Brain microvascular endothelial cell (primary cell): ENCODE data around the gene CTDSPL.

Experiments used
- DNase-seq: peaks from one replicate; pipeline ENCODE4 v3.0.0-alpha.2; 2020
- H3K27ac ChIP-seq: fragments of 250-450 bp; sonication (Bioruptor Pico); 2 replicates; pipeline ENCODE4 v1.5.1; 2020; ENCODE audit warnings: mild to moderate bottlenecking, moderate library complexity
- H3K27me3 ChIP-seq: fragments of 250-450 bp; sonication (Bioruptor Pico); replicated peaks from 2 replicates; pipeline ENCODE4 v1.5.1; 2020; ENCODE audit warnings: mild to moderate bottlenecking
- H3K36me3 ChIP-seq: fragments of 250-450 bp; sonication (Bioruptor Pico); replicated peaks from 2 replicates; pipeline ENCODE4 v1.5.1; 2020; ENCODE audit warnings: mild to moderate bottlenecking
- H3K4me3 ChIP-seq: 2 replicates; pipeline ENCODE4 v1.5.1; 2011; ENCODE audit warnings: low read depth, mild to moderate bottlenecking, control low read depth, low read length, moderate library complexity
- CTCF ChIP-seq: IDR thresholded peaks from 2 replicates; pipeline ENCODE4 v1.5.1; 2011; ENCODE audit warnings: low read depth, mild to moderate bottlenecking, moderate library complexity, low read length, control low read depth, inconsistent platforms; ENCODE audit errors: missing control alignments
- in situ Hi-C: cut with HindIII; loops from 2 replicates; pipeline ENCODE4 v1.10.0; 2017; ENCODE audit warnings: low sequenced_read_pairs, low pct_ligation_motif_present

The CTDSPL gene

DNA sequence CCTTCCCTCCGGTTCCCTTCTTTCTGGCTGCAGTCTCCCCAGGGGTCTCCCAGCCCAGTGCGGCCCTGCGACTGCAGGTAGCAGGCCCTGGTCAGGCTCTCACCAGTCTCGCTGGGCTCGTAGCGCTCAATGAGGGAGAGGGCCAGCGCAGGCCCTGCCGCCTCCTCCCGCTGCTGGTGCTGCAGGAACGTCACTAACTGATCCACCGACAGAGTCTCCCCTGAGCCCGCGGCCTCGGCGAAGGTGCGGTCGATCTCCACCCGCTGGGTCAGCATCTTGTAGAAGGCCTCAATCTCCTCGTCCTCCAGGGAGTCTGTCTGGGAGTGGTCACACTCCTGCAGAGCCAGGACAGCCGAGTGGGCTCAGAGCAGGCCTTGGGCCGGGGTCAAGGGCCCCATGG is 149.4 kb downstream of the CTDSPL start:
- DNase-seq, result no peak
- Histone ChIP-seq H3K27ac (no peak overlapping the region), H3K36me3 (peaks cover 6% of the 10 kb centered on the region), H3K4me3 (no peak overlapping the region), H3K27me3 (no peaks in the 10 kb centered on the region)
- in situ Hi-C loops, result no loop called here
- no peak for TF ChIP-seq CTCF

GRCh38 chr3:38015485-38015884 is 153.8 kb downstream of the CTDSPL start:
- no peak for DNase-seq
- peaks cover 3% of the 10 kb centered on the region for H3K36me3 ChIP-seq
- no peak overlapping the region for H3K4me3 ChIP-seq
- in situ Hi-C loops, result no loop called here
- no peaks in the 10 kb centered on the region for H3K27me3 ChIP-seq
- no peak overlapping the region for H3K27ac ChIP-seq
- TF ChIP-seq CTCF, result no peak

- H3K4me3 ChIP-seq, result no peak overlapping the region
- no peaks in the 10 kb centered on the region for H3K27me3 ChIP-seq
- H3K36me3 ChIP-seq, result peaks cover 3% of the 10 kb centered on the region
- in situ Hi-C loops, result no loop called here
- no peak for DNase-seq
- H3K27ac ChIP-seq, result no peak overlapping the region
- no peak for TF ChIP-seq CTCF
Measured at GRCh38 chr3:38015984-38016383, 154.3 kb downstream of the CTDSPL start.

DNA sequence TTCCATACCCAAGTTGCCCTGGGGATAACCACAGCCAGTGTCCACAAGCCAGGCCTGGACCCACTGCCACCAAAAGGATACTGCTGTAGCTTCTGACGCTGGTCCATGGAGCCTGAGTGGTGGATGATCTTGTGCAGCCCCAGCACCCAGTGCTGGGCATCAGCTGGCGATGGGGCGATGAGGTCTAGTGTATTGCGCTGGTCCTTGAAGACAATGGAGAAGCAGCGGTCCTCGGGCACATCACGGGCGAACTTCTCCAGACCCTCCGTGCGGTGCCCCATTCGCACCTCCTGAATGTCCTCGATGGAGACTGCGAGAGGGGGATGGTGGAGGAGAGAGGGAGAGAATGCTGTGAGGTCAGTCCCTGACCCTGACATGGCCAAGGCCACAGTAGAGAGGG is 154.7 kb downstream of the CTDSPL start:
- Histone ChIP-seq H3K4me3 (no peak overlapping the region), H3K36me3 (peaks cover 3% of the 10 kb centered on the region), H3K27ac (no peak overlapping the region), H3K27me3 (no peaks in the 10 kb centered on the region)
- in situ Hi-C loops, result no loop called here
- no peak for TF ChIP-seq CTCF
- DNase-seq, result no peak

DNA sequence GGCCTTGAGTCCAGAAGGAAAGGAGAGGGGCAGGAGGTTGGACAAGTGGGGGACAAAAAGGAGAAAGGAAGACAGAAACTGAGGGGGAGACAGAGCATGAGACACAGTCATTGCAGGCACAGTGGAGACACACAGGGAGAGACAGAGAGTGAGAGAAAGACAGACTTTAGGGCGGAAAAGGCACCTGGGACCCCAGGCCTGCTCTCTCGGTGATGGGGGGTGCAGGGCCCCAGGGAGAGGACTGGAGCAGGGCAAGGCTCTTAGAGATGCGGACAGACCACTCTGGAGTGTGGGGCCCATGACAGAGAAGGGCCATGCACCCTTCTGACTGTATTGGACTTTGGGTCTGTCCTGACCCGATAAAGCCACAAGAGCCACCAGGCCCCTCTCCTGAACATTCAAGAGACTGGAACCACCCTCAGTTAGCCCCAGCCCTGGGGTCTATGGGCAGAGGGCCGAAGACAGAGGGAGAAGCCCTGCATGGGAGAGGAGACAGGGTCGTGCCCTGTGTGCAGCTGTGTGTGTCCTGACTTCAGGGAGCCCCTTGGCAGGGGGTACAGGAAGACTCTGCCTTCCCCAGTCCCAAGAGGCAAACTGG is 155.3 kb downstream of the CTDSPL start:
- in situ Hi-C loops, result no loop called here
- peaks cover 3% of the 10 kb centered on the region for H3K36me3 ChIP-seq
- H3K27me3 ChIP-seq, result no peaks in the 10 kb centered on the region
- H3K27ac ChIP-seq, result no peak overlapping the region
- DNase-seq, result no peak
- TF ChIP-seq CTCF, result no peak
- no peak overlapping the region for H3K4me3 ChIP-seq

DNA sequence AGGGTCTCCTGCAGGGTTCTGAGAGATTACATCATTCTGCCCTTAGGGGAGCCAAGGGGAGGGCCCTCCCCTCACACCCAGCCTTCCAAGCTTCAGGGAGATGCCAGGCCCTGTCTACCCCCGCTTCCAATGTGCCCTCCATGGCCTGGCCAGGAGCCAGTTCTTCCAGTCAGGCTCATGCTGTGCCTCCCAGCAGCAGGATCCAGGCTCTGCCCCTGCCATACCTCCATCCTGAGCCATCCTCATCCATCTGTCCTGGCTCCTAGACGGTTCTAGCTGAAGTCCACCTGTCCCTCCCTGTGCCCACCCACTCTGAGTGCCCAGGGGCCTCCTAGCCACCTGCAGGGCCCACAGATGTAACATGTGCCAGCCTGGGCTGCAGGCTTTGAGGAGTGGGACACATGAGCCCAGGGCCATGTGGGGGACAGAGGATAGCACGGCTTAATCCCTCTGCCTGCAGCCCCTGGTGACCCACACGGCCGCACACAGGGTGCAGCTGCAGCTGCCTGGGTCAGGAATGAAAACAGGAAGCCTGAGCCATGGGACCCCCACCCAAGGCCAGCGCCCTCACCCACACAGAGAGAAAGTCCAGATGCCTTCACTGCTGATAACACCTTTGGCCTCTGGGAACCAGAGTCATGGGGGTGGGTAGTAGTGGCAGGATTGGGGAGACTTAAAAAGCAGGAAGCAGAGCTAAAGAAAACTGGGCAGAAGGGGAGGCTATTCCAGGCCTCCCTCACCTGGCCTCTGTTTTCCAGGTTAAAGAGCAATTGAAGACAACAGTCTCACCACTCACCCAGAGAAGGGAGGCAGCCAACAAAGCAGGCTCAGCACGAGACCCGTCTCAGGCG is 156.0 kb downstream of the CTDSPL start:
- Histone ChIP-seq H3K27ac (no peak overlapping the region), H3K27me3 (no peaks in the 10 kb centered on the region), H3K36me3 (peaks cover 3% of the 10 kb centered on the region), H3K4me3 (no peak overlapping the region)
- in situ Hi-C loops, result no loop called here
- no peak for TF ChIP-seq CTCF
- DNase-seq, result no peak
